HL-60 (cell line): ENCODE measurements around the gene ZNF496.
"Not testable (repeated sequence)": the region's sequence is repeated elsewhere in the genome, so short reads cannot be mapped to it uniquely, and the experiment has no call there.

Experiments used
- GABPA ChIP-seq: IDR thresholded peaks from 2 replicates; pipeline ENCODE4 v1.6.1; 2012; ENCODE audit warnings: low read depth
- POLR2AphosphoS5 ChIP-seq: IDR thresholded peaks from 2 replicates; pipeline ENCODE4 v1.6.1; 2012; ENCODE audit warnings: low read depth
- TF ChIP-seq, protein P1 (sequence below): IDR thresholded peaks from one replicate; pipeline ENCODE4 v1.5.1; 2011; ENCODE audit warnings: low read length, control low read depth, inconsistent platforms; ENCODE audit not compliant: insufficient read depth

DNA sequence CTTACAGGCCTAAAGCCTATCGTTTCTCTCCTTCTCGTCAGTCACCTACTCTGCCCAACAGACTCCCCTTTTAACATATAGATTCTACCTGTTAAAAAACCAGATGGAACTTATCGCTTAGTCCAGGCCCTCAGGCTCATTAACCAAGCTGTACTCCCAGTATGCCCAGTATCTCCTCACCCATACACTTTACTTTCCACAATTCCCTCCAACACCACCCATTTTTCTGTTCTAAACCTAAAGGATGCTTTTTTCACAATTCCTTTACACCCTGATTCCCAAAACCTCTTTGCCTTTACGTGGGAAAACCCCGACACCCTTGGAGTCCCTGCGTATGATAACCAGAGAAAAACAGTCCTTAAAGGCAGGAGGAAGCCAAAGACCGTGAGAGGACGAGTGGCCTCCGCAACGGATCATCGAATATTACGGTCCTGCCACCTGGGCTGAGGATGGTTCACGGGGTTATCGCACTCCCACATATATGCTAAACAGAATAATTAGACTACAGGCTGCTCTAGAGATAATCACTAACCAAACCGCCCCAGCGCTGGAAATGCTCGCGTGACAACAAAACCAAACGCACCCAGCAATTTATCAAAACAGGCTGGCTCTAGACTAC lies 42.3 kb downstream of the ZNF496 start:
- TF ChIP-seq, protein P1, sequence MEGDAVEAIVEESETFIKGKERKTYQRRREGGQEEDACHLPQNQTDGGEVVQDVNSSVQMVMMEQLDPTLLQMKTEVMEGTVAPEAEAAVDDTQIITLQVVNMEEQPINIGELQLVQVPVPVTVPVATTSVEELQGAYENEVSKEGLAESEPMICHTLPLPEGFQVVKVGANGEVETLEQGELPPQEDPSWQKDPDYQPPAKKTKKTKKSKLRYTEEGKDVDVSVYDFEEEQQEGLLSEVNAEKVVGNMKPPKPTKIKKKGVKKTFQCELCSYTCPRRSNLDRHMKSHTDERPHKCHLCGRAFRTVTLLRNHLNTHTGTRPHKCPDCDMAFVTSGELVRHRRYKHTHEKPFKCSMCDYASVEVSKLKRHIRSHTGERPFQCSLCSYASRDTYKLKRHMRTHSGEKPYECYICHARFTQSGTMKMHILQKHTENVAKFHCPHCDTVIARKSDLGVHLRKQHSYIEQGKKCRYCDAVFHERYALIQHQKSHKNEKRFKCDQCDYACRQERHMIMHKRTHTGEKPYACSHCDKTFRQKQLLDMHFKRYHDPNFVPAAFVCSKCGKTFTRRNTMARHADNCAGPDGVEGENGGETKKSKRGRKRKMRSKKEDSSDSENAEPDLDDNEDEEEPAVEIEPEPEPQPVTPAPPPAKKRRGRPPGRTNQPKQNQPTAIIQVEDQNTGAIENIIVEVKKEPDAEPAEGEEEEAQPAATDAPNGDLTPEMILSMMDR = not testable (repeated sequence)
- not testable (repeated sequence) for TF ChIP-seq POLR2AphosphoS5, GABPA
